Testis (tissue), 2 donors: ENCODE measurements around the gene LRIG1.

ENCODE experiments used
- POLR2A ChIP-seq: fragments of 450-650 bp; IDR thresholded peaks from one replicate; pipeline ENCODE4 v1.6.1; 2017; ENCODE audit warnings: antibody characterized with exemption, mild to moderate bottlenecking, moderate library complexity
- TF ChIP-seq, protein P1 (sequence below), 3 experiments: fragments of 450-650 bp in 2 of 3; fragments of 200-600 bp in 1 of 3; sonication (generic) in 1 of 3; IDR thresholded peaks; one replicate each; pipeline ENCODE4 v1.5.1; 2016 to 2019; ENCODE audit warnings: antibody characterized with exemption in 3 of 3, mild to moderate bottlenecking in 2 of 3, moderate library complexity in 1 of 3

GRCh38 chr3:66496746-66497145 is 4.1 kb downstream of the LRIG1 start:
- no peak for TF ChIP-seq POLR2A
- TF ChIP-seq, protein P1, sequence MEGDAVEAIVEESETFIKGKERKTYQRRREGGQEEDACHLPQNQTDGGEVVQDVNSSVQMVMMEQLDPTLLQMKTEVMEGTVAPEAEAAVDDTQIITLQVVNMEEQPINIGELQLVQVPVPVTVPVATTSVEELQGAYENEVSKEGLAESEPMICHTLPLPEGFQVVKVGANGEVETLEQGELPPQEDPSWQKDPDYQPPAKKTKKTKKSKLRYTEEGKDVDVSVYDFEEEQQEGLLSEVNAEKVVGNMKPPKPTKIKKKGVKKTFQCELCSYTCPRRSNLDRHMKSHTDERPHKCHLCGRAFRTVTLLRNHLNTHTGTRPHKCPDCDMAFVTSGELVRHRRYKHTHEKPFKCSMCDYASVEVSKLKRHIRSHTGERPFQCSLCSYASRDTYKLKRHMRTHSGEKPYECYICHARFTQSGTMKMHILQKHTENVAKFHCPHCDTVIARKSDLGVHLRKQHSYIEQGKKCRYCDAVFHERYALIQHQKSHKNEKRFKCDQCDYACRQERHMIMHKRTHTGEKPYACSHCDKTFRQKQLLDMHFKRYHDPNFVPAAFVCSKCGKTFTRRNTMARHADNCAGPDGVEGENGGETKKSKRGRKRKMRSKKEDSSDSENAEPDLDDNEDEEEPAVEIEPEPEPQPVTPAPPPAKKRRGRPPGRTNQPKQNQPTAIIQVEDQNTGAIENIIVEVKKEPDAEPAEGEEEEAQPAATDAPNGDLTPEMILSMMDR (IDR thresholded peaks at IDR 0.05), result no peak
